ENCODE results near the gene CD40LG.

CD40LG gene

GRCh38 chrX:136652822-136653723, 5.1 kb downstream of the CD40LG start:
- no peak for DNase-seq

DNA sequence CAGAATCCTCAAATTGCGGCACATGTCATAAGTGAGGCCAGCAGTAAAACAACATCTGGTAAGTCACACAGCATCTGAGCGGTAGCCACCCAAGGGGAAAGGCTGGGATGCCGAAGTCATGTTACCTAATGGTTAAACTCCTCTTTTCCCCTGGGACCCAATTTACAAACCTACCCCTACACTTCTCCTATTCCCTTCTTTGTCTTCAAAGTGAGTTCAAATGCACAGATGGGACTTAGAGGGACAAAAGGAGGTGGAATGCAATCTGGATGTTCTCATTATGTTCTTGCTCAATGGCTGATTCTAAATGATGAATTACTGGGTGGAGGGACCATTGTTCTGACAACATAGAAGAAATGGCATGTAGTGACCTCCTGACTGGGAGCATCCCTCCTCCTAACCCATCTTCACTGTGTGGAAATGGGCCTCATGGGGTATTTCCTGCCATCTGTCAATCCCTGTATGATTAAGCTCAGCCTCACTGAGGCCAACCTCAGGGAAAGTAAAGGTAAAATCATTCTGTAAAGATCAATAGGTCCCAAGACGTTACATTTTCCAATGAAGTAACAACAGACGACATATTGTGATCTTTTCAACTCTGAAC, 8.5 kb downstream of the CD40LG start:
- DNase-seq = no peak

- DNase-seq = no peak
Observed at GRCh38 chrX:136658151-136658550, 10.2 kb downstream of the CD40LG start.

- no peak for DNase-seq
Observed at GRCh38 chrX:136659174-136659573, 11.2 kb downstream of the CD40LG start.

- no peak for DNase-seq
Observed at GRCh38 chrX:136660896-136661295, 12.9 kb downstream of the CD40LG start.

GRCh38 chrX:136662104-136662503, 14.1 kb downstream of the CD40LG start:
- no peak for DNase-seq

- DNase-seq = no peak
Observed at GRCh38 chrX:136662976-136663375, 15.0 kb downstream of the CD40LG start.

- DNase-seq = no peak
Observed at GRCh38 chrX:136665258-136665900, 17.4 kb downstream of the CD40LG start.

GRCh38 chrX:136666088-136666487, 18.1 kb downstream of the CD40LG start:
- DNase-seq = no peak

DNA sequence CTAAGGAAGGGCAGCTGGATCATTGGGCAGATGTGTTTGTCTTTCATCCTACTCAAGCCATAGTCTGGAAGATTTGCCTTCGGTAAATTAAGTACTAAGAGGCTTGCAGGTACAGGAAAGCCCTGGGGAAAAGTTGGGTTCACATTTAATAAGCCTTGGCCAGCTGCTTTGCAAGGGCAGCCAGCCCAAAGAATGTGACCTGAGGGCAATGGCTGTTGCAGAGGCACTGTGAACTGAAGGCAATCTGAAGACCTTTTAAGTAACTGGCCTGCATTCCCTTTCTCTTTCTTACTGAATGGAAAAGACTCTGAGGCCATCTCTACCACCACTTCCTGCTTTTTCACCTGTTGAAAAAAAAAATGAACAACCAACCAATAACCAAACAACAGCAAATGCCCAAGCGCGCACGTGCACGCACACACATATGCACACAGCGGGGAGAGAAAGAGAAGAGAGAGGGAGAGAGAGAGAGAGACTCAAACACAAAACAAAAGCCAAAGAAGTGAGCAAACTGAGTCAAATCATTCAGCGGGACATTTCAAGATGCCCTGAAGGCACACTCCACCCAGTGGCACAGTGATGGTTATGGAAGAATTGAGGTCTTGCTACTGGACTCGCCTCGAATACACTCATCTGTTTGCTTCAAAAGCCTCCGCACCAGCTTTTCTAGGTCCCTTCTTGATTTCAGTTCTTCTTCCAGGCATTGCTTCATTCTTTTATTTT, 19.6 kb downstream of the CD40LG start:
- DNase-seq = no peak

DNA sequence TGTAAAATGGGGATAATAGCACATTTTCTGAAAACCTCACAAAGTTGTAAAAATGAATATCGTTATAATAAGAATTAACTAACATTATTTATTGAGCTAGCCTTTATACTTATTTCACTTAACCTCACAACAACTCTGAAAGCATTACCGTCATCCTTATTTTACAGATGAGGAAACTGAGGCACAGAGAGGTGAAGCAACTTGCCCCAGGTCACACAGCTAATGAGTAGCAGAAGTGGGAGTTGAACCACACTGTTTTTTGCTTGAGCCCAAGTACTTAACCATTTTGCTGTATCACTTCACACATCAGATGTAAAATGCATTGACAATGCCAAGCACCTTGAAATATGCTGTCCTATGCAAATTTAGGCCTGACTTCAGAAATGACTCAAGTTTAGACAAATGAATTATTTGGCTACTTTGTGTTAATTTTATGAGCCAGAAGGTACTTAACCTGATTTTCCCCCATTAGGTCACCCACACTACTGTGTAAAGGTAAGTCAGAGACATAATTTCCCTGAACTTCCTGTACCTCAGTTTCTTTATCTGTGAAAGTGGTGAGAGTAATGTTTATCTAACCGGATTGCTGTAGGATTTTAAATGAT, 23.1 kb downstream of the CD40LG start:
- no peak for DNase-seq

GRCh38 chrX:136674270-136674985, 26.5 kb downstream of the CD40LG start:
- DNase-seq = no peak

DNA sequence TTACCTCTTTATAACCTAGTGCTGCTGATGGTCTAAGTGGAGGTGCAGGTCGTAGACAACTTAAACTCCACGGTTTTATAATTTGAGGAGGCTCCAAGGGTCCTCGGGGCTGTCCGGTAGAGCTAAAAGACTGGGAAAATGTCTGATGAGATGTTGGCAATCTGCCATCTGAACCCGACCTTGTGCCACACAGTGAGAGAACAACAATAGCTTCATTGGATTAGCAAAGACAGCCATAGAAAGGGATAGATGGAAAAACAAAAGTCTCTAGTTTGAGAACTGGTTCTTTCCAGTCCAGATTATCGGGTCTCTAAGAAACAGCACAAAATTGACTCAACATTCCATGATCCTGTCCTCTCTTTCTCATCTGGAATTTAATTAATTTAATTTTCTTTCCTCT, 31.6 kb downstream of the CD40LG start:
- DNase-seq = no peak

DNA sequence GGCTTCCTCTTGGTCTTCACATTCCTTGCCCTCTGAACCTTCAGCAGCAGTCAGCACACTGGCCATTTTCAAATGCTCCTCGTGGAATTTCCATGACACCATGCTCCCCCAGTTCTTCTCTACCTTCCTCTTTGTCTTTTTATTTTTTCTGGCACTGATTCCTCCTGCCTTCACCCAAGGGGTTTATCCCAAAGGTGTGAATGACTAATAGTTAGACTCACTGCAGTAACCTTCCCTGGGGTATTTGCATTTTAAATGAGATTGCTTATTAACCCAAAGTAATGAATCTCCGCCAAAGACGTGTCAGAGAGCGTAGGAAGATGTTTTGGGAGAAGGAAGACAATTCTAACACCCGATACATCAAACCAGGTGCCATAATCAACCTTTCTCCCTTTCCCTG, 36.2 kb downstream of the CD40LG start:
- DNase-seq = no peak

GRCh38 chrX:136687457-136687856, 39.5 kb downstream of the CD40LG start:
- no peak for DNase-seq

- no peak for DNase-seq
Observed at GRCh38 chrX:136689436-136689835, 41.5 kb downstream of the CD40LG start.

DNA sequence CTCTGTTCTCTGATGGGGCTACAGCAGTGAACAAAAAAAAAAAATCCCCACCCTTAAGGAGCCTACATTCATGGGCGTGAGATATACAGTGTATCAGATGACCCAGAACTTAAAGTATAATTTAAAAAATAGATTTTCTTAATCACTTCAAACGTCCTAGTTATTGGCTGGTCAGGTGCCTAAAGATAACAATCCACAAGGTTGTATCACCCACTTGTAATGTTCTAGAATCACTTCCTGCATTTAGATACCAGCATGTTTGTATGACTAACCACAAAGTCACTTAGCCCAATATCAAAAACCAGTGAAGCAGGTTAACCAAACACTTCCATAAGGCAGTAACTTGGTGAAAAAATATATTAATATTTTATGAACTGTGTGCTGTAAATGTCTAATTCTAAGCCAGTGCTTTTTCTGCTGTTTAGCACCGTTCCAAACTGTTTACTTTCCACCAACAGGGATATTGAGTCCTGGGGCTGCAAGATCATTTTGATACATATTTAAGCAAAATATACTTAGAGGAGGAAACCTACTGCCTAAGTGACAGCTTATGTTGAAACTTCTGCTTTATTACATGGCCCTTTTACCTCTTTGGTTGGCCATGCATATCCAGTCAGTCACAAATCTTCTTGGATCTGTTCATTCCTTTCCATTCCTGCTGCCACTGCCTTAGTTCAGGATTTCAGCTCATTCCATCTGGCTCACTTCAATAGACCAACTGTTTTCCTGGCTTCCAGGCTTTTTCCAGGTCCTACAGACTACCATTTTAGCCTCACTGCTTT, 43.3 kb downstream of the CD40LG start:
- DNase-seq = no peak

DNA sequence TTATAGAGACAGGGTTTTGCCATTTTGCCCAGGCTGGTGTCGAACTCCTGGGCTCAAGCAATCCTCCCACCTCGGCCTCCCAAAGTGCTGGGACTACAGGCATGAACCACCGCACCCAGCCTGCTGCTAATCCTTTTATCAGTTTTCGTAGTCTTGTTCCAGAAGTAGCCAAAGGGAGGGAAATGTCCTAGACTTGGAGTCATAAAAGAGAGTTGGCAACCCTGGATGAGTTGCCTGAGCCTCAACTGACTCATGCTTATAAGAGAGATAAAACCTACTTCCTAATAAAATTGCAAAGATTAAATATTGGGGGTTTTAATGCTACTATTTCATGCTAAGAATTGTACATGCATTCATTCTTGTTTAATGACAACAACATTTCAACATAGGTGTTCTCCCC, 44.3 kb downstream of the CD40LG start:
- no peak for DNase-seq

- no peak for DNase-seq
Observed at GRCh38 chrX:136694431-136695087, 46.6 kb downstream of the CD40LG start.

DNA sequence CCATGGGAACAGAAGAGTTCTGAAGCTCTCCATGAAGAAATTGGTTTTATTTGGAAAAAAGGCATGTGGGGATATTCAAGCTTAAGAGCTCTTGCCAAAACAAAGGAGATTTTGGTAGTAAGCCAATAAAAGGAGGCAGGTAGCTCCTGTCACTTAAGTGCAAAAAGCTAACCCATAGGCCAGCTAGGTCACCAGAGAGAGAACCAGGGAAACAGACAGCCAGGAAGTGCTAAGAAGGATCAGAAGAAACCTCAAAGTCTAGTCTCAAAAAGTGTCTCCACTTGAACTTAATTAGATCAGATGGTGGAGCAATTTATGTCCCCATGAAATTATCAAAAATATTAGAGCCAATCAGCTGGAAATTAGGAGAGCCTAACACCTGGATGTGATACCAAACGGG, 49.2 kb downstream of the CD40LG start:
- DNase-seq = no peak

GRCh38 chrX:136708348-136708747, 60.4 kb downstream of the CD40LG start:
- no peak for DNase-seq
